HepG2 (cell line): Measurements from ENCODE around the gene CENPM. TPM values are rescaled to one million over a fixed set of nuclear protein-coding genes. Genes with fewer than 3 reads are reported as not detected.

ENCODE experiments used
- ATAC-seq: fragments of 200-7000 bp; cut with Tn5 transposase; 3 replicates; pipeline ENCODE4 v1.9.1; 2020; ENCODE audit warnings: mild to moderate bottlenecking, moderate library complexity
- BruUV-seq: library from RNA; stranded (reverse); fragments of 400-500 nt; replicated peaks from 2 replicates; lab custom pipeline; 2021; lab: Mats Ljungman, UMichigan
- CTCF ChIA-PET: fragments of 300-600 bp; formaldehyde crosslinking; extraction: SDS; loops from one replicate; lab custom pipeline; 2021; ENCODE audit warnings: low total read pairs, inconsistent platforms, low intra/inter-chr PET ratio; lab: Yijun Ruan, JAX
- POLR2A ChIA-PET: fragments of 350-600 bp; sonication (Branson Sonifier 250); formaldehyde crosslinking; loops from one replicate; lab custom pipeline; 2020; ENCODE audit warnings: antibody characterized with exemption, inconsistent platforms; lab: Yijun Ruan, JAX
- DNase-seq: peaks from one replicate; pipeline ENCODE4 v3.0.0-alpha.2; 2015; ENCODE audit warnings: low spot score
- FAIRE-seq: peaks from 3 replicates; lab custom pipeline; 2011; peaks lifted over from hg19 to GRCh38; lab: Jason Lieb, UNC
- H2AFZ ChIP-seq: one replicate; pipeline ENCODE4 v1.6.1; 2011; ENCODE audit warnings: low read length, inconsistent platforms
- H3K27ac ChIP-seq: fragments of 300-600 bp; 3 replicates; pipeline ENCODE4 v1.8.0; 2011; ENCODE audit warnings: mixed run types, mild to moderate bottlenecking, mixed read lengths, low read length, inconsistent platforms; ENCODE audit not compliant: insufficient read depth; ENCODE audit errors: extremely low read length
- H3K27me3 ChIP-seq, 2 experiments: fragments of 200-600 bp in 1 of 2; 2 replicates in 1 of 2; 3 replicates in 1 of 2; pipeline versions ENCODE4 v1.6.0 to v1.8.0; 2011; ENCODE audit warnings: low read length in 2 of 2, mild to moderate bottlenecking in 2 of 2, moderate library complexity in 2 of 2, inconsistent platforms in 1 of 2; ENCODE audit not compliant: insufficient read depth in 2 of 2, control insufficient read depth in 1 of 2
- H3K36me3 ChIP-seq, 2 experiments: fragments of 200-600 bp in 1 of 2; replicated peaks in 1 of 2; 2 replicates in 1 of 2; 3 replicates in 1 of 2; pipeline versions ENCODE4 v1.5.1 to v1.8.0; 2011; ENCODE audit warnings: low read length in 2 of 2, inconsistent platforms in 1 of 2; ENCODE audit not compliant: insufficient read depth in 2 of 2, control insufficient read depth in 1 of 2
- H3K4me1 ChIP-seq: 2 replicates; pipeline ENCODE4 v1.5.1; 2012; ENCODE audit warnings: low read length, inconsistent platforms; ENCODE audit not compliant: insufficient read depth
- H3K4me2 ChIP-seq: 2 replicates; pipeline ENCODE4 v1.6.0; 2011; ENCODE audit warnings: low read depth, low read length, inconsistent platforms
- H3K4me3 ChIP-seq, 3 experiments: fragments of 200-600 bp in 1 of 3; sonication (generic), shearing (Covaris generic) in 1 of 3; replicated peaks in 1 of 3; 2 replicates each; pipeline ENCODE4 v1.5.1; 2011 to 2016; ENCODE audit warnings: low read length in 3 of 3, inconsistent platforms in 2 of 3, low read depth in 2 of 3, mild to moderate bottlenecking in 2 of 3, control low read depth in 1 of 3, mixed read lengths in 1 of 3; ENCODE audit not compliant: insufficient read depth in 1 of 3
- H3K79me2 ChIP-seq: one replicate; pipeline ENCODE4 v1.6.1; 2011; ENCODE audit warnings: low read length, inconsistent platforms; ENCODE audit not compliant: insufficient read depth
- H3K9ac ChIP-seq: 2 replicates; pipeline ENCODE4 v1.6.0; 2011; ENCODE audit warnings: mild to moderate bottlenecking, low read depth, low read length, inconsistent platforms; ENCODE audit not compliant: insufficient read depth
- H3K9me3 ChIP-seq: 2 replicates; pipeline ENCODE4 v1.5.1; 2012; ENCODE audit warnings: mild to moderate bottlenecking, low read length
- H4K20me1 ChIP-seq: 2 replicates; pipeline ENCODE4 v1.6.0; 2011; ENCODE audit warnings: inconsistent platforms, mild to moderate bottlenecking, low read length, moderate library complexity; ENCODE audit not compliant: insufficient read depth
- ADNP ChIP-seq: sonication (generic); formaldehyde crosslinking; IDR thresholded peaks from 2 replicates; pipeline ENCODE4 v1.4.0; 2020; ENCODE audit warnings: missing genetic modification reagents
- CREB3 ChIP-seq: sonication (generic); formaldehyde crosslinking; IDR thresholded peaks from 2 replicates; pipeline ENCODE4 v1.5.0; 2020; ENCODE audit warnings: missing genetic modification reagents
- FOXC1 ChIP-seq: sonication (generic); formaldehyde crosslinking; IDR thresholded peaks from 2 replicates; pipeline ENCODE4 v1.8.0; 2022; ENCODE audit warnings: mild to moderate bottlenecking, missing genetic modification reagents, borderline replicate concordance
- HNRNPK ChIP-seq: fragments of 200-400 bp; formaldehyde crosslinking; IDR thresholded peaks from 2 replicates; pipeline ENCODE4 v1.6.1; 2018; ENCODE audit warnings: low read length, low read depth, moderate library complexity, mild to moderate bottlenecking; ENCODE audit not compliant: poor library complexity, severe bottlenecking
- SALL2 ChIP-seq: sonication (generic); formaldehyde crosslinking; IDR thresholded peaks from 2 replicates; pipeline ENCODE4 v1.8.1; 2023; ENCODE audit warnings: mild to moderate bottlenecking, missing genetic modification reagents, inconsistent platforms
- SP2 ChIP-seq: sonication (generic); formaldehyde crosslinking; IDR thresholded peaks from 2 replicates; pipeline ENCODE4 v1.5.1; 2020; ENCODE audit warnings: mild to moderate bottlenecking, missing genetic modification reagents
- STAG1 ChIP-seq: sonication (generic); formaldehyde crosslinking; IDR thresholded peaks from 2 replicates; pipeline ENCODE4 v1.4.0; 2020; ENCODE audit warnings: missing genetic modification reagents
- TBL1XR1 ChIP-seq: fragments of 150-350 bp; IDR thresholded peaks from 2 replicates; pipeline ENCODE4 v1.6.1; 2014; ENCODE audit warnings: borderline replicate concordance, low read length; ENCODE audit not compliant: partially characterized antibody
- XRCC5 ChIP-seq: fragments of 200-400 bp; formaldehyde crosslinking; optimal IDR thresholded peaks from 2 replicates; pipeline ENCODE3; 2017; ENCODE audit warnings: mild to moderate bottlenecking, low read length
- YY1 ChIP-seq: IDR thresholded peaks from 2 replicates; pipeline ENCODE4 v1.6.1; 2011; ENCODE audit warnings: low read length, low read depth, moderate library complexity, mild to moderate bottlenecking; ENCODE audit not compliant: insufficient read depth, insufficient replicate concordance
- ZNF441 ChIP-seq: sonication (generic); formaldehyde crosslinking; IDR thresholded peaks from 2 replicates; pipeline ENCODE4 v1.7.0; 2021; ENCODE audit warnings: missing genetic modification reagents, borderline replicate concordance
- ZNF562 ChIP-seq: sonication (generic); formaldehyde crosslinking; IDR thresholded peaks from 2 replicates; pipeline ENCODE4 v1.8.0; 2022; ENCODE audit warnings: missing genetic modification reagents, borderline replicate concordance
- ZNF580 ChIP-seq: IDR thresholded peaks from 2 replicates; pipeline ENCODE4 v1.6.1; 2016; ENCODE audit warnings: low read depth, borderline replicate concordance
- ZNF607 ChIP-seq: sonication (generic); formaldehyde crosslinking; IDR thresholded peaks from 2 replicates; pipeline ENCODE4 v1.5.1; 2020; ENCODE audit warnings: missing genetic modification reagents, mild to moderate bottlenecking, borderline replicate concordance
- ZNF777 ChIP-seq: sonication (generic); formaldehyde crosslinking; IDR thresholded peaks from 2 replicates; pipeline ENCODE4 v1.4.0; 2020; ENCODE audit warnings: missing genetic modification reagents
- WGBS: methylation state at CpG from one replicate; pipeline ENCODE4 v1.1.6; 2017; ENCODE audit warnings: low lambda C conversion rate; 5-methylcytosine and 5-hydroxymethylcytosine counted together
- in situ Hi-C: cut with HindIII; loops from 2 replicates; pipeline ENCODE4 v1.10.0; 2017; ENCODE audit warnings: low pct_unique_long_range_greater_than_20kb; ENCODE audit not compliant: extremely low pct_ligation_motif_present
- intact Hi-C: fragments of 100-400 bp; cut with micrococcal nuclease; formaldehyde crosslinking; loops from one replicate; pipeline ENCODE4 v1.10.0; 2022; ENCODE audit not compliant: unreplicated experiment
- polyA plus RNA-seq, 8 experiments: library from polyadenylated mRNA; depleted of rRNA in 3 of 8; stranded (reverse) in 7 of 8; unstranded in 1 of 8; fragments of >200 nt; fragmentation: Illumina TruSeq in 4 of 8; extraction: Trizol in 4 of 8; gene quantifications; 2 replicates each; pipeline versions ENCODE4 v1.2.1 to v1.2.3, GENCODE V29; 2011 to 2016; ENCODE audit warnings: low read depth in 4 of 8, missing spikeins in 1 of 8, mixed read lengths in 1 of 8; ENCODE audit not compliant: insufficient read depth in 1 of 8
- total RNA-seq, 5 experiments: library from RNA; depleted of rRNA; stranded (reverse); fragments of >200 nt; fragmentation: Illumina TruSeq; extraction: Trizol; gene quantifications; 2 replicates each; pipeline ENCODE4 v1.2.3, GENCODE V29; 2016; ENCODE audit warnings: low read depth in 1 of 5
- TF ChIP-seq, protein P1 (sequence below): sonication (generic); formaldehyde crosslinking; IDR thresholded peaks from 2 replicates; pipeline ENCODE4 v1.5.0; 2020; ENCODE audit warnings: missing genetic modification reagents
- TF ChIP-seq, protein P2 (sequence below): sonication (generic); formaldehyde crosslinking; IDR thresholded peaks from 2 replicates; pipeline ENCODE4 v1.9.0; 2022; ENCODE audit warnings: missing genetic modification reagents, mild to moderate bottlenecking, borderline replicate concordance
- TF ChIP-seq, protein P3 (sequence below): sonication (generic); formaldehyde crosslinking; IDR thresholded peaks from 2 replicates; pipeline ENCODE4 v1.4.0; 2020; ENCODE audit warnings: missing genetic modification reagents

The CENPM gene
- total and polyA plus RNA-seq, 2 of the 13 experiments (the other 11 are each of a cell fraction or from before 2014, with no cell fraction given) = 11.2 to 37.3 TPM

GRCh38 chr22:41925783-41926460 lies 21.0 kb downstream of the CENPM start:
- Histone ChIP-seq H3K79me2 (no peaks in the 10 kb centered on the region), H3K4me1 (peaks cover 45% of the 10 kb centered on the region), H4K20me1 (no peaks in the 10 kb centered on the region), H3K4me2 (peak overlapping the region; percentile 78), H3K27ac (no peak overlapping the region), H3K27me3 (peaks cover 9 to 15% of the 10 kb centered on the region in 2 experiments; a peak in 4 of 5 replicates), H3K9me3 (no peaks in the 10 kb centered on the region), H3K4me3 (peak overlapping the region; percentile 36 to 65 (median 42); a peak in 5 of 6 replicates), H3K36me3 (no peaks in the 10 kb centered on the region), H3K9ac (peak overlapping the region; percentile 11; the same call in 1 of the 2 replicates), H2AFZ (no peak overlapping the region)
- in situ Hi-C loops = no loop called here
- BruUV-seq = no TSS peak
- ATAC-seq (peak; percentile 70), DNase-seq (peak; percentile 45), FAIRE-seq (no peak)
- WGBS = 7% methylated on average over 18 of the region's 48 CpGs
- POLR2A ChIA-PET = interaction anchor here (0.6 to 1.5 kb wide), 2 partner anchors 21 to 125 kb away, joined by 3 to 4 read pairs; partner anchors contain the start of genes CCDC134 and CENPM
- intact Hi-C loops = no loop called here
- CTCF ChIA-PET = no interaction called here
- no peak for TF ChIP-seq SP2 (CRISPR knock-in tag)
- no peak for TF ChIP-seq ZNF607
- TF ChIP-seq FOXC1 = no peak
- TF ChIP-seq, protein P1, sequence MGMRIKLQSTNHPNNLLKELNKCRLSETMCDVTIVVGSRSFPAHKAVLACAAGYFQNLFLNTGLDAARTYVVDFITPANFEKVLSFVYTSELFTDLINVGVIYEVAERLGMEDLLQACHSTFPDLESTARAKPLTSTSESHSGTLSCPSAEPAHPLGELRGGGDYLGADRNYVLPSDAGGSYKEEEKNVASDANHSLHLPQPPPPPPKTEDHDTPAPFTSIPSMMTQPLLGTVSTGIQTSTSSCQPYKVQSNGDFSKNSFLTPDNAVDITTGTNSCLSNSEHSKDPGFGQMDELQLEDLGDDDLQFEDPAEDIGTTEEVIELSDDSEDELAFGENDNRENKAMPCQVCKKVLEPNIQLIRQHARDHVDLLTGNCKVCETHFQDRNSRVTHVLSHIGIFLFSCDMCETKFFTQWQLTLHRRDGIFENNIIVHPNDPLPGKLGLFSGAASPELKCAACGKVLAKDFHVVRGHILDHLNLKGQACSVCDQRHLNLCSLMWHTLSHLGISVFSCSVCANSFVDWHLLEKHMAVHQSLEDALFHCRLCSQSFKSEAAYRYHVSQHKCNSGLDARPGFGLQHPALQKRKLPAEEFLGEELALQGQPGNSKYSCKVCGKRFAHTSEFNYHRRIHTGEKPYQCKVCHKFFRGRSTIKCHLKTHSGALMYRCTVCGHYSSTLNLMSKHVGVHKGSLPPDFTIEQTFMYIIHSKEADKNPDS = no peak; the same call in 1 of the 2 replicates
- TF ChIP-seq ZNF580 (CRISPR knock-in tag) = no peak
- TF ChIP-seq SALL2 (CRISPR knock-in tag) = peak; percentile 47; the same call in 1 of the 2 replicates
- TF ChIP-seq, protein P2, sequence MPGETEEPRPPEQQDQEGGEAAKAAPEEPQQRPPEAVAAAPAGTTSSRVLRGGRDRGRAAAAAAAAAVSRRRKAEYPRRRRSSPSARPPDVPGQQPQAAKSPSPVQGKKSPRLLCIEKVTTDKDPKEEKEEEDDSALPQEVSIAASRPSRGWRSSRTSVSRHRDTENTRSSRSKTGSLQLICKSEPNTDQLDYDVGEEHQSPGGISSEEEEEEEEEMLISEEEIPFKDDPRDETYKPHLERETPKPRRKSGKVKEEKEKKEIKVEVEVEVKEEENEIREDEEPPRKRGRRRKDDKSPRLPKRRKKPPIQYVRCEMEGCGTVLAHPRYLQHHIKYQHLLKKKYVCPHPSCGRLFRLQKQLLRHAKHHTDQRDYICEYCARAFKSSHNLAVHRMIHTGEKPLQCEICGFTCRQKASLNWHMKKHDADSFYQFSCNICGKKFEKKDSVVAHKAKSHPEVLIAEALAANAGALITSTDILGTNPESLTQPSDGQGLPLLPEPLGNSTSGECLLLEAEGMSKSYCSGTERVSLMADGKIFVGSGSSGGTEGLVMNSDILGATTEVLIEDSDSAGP = peak; percentile 57; the same call in 1 of the 2 replicates
- peak; percentile 34 for TF ChIP-seq YY1
- peak; percentile 83 for TF ChIP-seq ZNF777 (CRISPR knock-in tag)
- TF ChIP-seq ADNP (CRISPR knock-in tag) = peak; percentile 64; the same call in 1 of the 2 replicates
- no peak for TF ChIP-seq ZNF562 (CRISPR knock-in tag)
- no peak for TF ChIP-seq ZNF441 (CRISPR knock-in tag)
- TF ChIP-seq CREB3 = no peak
- peak; percentile 29; the same call in 1 of the 2 replicates for TF ChIP-seq STAG1 (CRISPR knock-in tag)
- TF ChIP-seq HNRNPK = peak; percentile 65
- peak; percentile 67 for TF ChIP-seq XRCC5
- TF ChIP-seq, protein P3, sequence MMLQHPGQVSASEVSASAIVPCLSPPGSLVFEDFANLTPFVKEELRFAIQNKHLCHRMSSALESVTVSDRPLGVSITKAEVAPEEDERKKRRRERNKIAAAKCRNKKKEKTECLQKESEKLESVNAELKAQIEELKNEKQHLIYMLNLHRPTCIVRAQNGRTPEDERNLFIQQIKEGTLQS (CRISPR knock-in tag) = no peak
- peak; percentile 33 for TF ChIP-seq TBL1XR1
